ENCODE measurements around the gene PATJ. TPM values are rescaled to one million over a fixed set of nuclear protein-coding genes. Genes with fewer than 3 reads are reported as not detected.

Gene PATJ
- total RNA-seq, 2 donors from 2014 or later, result 42.7 to 67.5 TPM

DNA sequence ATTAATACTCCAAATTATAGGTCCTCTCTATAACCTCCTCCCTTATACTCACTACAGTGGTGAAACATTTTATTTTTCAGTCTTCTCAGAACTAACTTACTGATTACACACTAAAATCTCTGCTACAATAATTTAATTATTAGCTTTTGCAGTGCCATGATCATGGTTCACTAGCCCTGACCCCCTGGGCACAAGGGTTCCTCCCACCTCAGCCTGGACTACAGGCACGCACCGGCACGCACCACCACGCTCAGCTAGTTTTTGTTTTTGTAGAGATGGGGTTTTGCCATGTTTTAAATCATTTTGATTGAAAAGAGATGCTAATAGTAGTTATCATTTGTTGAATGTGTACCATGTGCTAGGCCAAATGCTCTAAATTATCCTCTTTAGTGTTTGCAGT, 6.3 kb downstream of the PATJ start:
- Histone ChIP-seq H3K4me3 (no peak overlapping the region), H3K4me1 (replicated peaks) (no peaks in the 10 kb centered on the region), H3K9me3 (no peaks in the 10 kb centered on the region), H3K27ac (no peak overlapping the region), H3K27me3 (replicated peaks; ENCODE audit: insufficient read depth) (no peaks in the 10 kb centered on the region), H3K36me3 (no peaks in the 10 kb centered on the region)
- intact Hi-C loops (cut with DNase I), result no loop called here
- 99% methylated on average over 4 of the region's 4 CpGs for WGBS
- TF ChIP-seq POLR2AphosphoS5 (IDR thresholded peaks at IDR 0.05) (no peak), POLR2A (IDR thresholded peaks at IDR 0.05) (no peak)
- TF ChIP-seq, protein P1, sequence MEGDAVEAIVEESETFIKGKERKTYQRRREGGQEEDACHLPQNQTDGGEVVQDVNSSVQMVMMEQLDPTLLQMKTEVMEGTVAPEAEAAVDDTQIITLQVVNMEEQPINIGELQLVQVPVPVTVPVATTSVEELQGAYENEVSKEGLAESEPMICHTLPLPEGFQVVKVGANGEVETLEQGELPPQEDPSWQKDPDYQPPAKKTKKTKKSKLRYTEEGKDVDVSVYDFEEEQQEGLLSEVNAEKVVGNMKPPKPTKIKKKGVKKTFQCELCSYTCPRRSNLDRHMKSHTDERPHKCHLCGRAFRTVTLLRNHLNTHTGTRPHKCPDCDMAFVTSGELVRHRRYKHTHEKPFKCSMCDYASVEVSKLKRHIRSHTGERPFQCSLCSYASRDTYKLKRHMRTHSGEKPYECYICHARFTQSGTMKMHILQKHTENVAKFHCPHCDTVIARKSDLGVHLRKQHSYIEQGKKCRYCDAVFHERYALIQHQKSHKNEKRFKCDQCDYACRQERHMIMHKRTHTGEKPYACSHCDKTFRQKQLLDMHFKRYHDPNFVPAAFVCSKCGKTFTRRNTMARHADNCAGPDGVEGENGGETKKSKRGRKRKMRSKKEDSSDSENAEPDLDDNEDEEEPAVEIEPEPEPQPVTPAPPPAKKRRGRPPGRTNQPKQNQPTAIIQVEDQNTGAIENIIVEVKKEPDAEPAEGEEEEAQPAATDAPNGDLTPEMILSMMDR (IDR thresholded peaks at IDR 0.05), result no peak
- DNase-seq (ENCODE audit: low spot score), result no peak

DNA sequence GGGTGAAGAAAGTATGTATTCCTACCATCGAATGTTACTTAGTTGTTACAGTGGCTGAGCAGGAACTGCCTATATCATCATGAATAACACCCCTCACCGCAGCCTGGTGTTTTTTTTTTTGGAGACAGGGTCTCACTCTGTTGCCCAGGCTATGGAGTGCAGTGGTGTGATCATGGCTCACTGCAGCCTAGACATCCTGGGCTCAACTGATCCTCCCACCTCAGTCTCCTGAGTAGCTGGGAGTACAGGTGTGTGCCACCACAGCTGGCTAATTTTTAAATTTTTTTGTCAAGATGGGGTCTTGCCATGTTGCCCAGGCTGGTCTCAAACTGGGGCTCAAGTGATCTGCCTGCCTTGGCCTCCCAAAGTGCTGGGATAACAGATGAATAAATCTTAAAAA, 7.3 kb downstream of the PATJ start:
- DNase-seq (ENCODE audit: low spot score), result no peak
- Histone ChIP-seq H3K4me3 (no peak overlapping the region), H3K27ac (no peak overlapping the region), H3K9me3 (no peaks in the 10 kb centered on the region), H3K36me3 (no peaks in the 10 kb centered on the region), H3K27me3 (replicated peaks; ENCODE audit: insufficient read depth) (no peaks in the 10 kb centered on the region), H3K4me1 (replicated peaks) (no peaks in the 10 kb centered on the region)
- intact Hi-C loops (cut with DNase I), result no loop called here
- TF ChIP-seq, protein P1 (IDR thresholded peaks at IDR 0.05), result no peak
- TF ChIP-seq POLR2A (IDR thresholded peaks at IDR 0.05) (no peak), POLR2AphosphoS5 (IDR thresholded peaks at IDR 0.05) (no peak)
- WGBS, result 98% methylated on average over 2 of the region's 2 CpGs

DNA sequence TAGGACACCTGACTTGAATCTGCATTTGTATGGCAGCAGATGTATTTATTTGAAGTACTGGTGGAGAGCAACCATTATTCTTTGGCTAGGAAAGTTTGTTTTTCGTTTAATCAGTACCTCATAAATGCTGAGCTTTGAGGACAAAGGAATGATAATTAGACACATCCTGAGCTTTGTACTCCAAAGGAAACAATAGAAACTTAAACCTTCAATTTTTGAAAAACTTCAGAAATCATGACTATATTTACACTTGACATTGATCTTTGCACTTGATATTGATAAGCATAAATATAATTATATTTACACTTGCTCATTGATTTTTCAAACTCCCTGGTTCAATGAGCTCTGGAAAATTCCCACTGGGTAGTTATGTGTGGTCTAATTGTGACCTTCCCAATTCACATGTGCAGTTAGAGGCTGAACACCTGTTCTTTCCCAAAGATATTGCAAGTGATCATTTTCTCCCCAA, 10.7 kb downstream of the PATJ start:
- no peak overlapping the region for H3K4me3 ChIP-seq
- intact Hi-C loops (cut with DNase I), result no loop called here
- WGBS, result 13% methylated on average over 1 of the region's 1 CpG
- no peaks in the 10 kb centered on the region for H3K36me3 ChIP-seq
- H3K4me1 ChIP-seq (replicated peaks), result no peaks in the 10 kb centered on the region
- no peaks in the 10 kb centered on the region for H3K9me3 ChIP-seq
- no peak for TF ChIP-seq POLR2AphosphoS5 (IDR thresholded peaks at IDR 0.05)
- TF ChIP-seq, protein P1 (IDR thresholded peaks at IDR 0.05), result no peak
- no peak for TF ChIP-seq POLR2A (IDR thresholded peaks at IDR 0.05)
- no peak for DNase-seq (ENCODE audit: low spot score)
- H3K27ac ChIP-seq, result no peak overlapping the region
- no peaks in the 10 kb centered on the region for H3K27me3 ChIP-seq (replicated peaks; ENCODE audit: insufficient read depth)

DNA sequence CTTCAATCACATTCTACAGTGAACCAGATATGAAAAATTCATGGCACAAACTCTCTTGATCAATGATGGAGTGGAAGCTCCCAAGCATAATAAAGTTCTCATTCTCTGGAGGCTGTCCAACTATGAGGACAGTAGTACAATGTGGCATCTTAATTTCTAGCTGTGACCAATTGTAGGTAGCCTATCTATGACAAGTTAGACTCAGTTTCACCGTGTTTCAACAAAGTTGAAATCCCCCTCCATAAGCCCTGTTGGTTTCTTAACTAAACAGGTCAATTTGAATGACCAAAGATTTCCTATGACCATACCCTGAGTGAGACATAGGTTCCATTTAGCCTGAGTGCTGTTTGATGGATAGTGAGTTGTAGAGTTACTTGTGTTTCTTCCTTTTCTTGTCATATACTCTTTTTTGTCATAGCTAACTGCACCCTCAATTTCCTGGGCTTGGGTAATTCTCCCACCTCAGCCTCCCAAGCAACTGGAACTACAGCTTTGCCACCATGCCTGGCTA, 11.8 kb downstream of the PATJ start:
- Histone ChIP-seq H3K27ac (no peak overlapping the region), H3K27me3 (replicated peaks; ENCODE audit: insufficient read depth) (no peaks in the 10 kb centered on the region), H3K9me3 (no peaks in the 10 kb centered on the region), H3K36me3 (no peaks in the 10 kb centered on the region), H3K4me1 (replicated peaks) (no peaks in the 10 kb centered on the region), H3K4me3 (no peak overlapping the region)
- intact Hi-C loops (cut with DNase I), result no loop called here
- no peak for DNase-seq (ENCODE audit: low spot score)
- TF ChIP-seq POLR2AphosphoS5 (IDR thresholded peaks at IDR 0.05) (no peak), POLR2A (IDR thresholded peaks at IDR 0.05) (no peak)
- TF ChIP-seq, protein P1 (IDR thresholded peaks at IDR 0.05), result no peak
- WGBS, result 93% methylated on average over 1 of the region's 1 CpG

DNA sequence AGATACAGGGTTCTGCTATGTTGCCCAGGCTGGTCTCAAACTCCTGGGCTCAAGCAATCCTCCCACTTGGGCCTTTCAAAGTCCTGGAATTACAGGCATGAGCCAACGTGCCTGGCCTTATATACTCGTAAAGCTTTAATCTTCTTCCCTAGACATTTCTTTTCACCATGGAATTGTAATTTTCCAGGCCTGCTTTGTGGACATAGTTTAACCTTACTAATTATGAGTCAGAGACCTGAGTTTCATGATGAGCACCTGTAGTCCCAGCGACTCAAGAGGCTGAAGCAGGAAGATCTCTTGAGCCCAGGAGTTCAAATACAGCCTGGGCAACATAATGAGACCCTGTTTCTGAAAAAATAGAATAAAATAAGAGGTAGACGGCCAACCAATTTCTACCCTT, 12.3 kb downstream of the PATJ start:
- H3K27me3 ChIP-seq (replicated peaks; ENCODE audit: insufficient read depth), result no peaks in the 10 kb centered on the region
- H3K36me3 ChIP-seq, result no peaks in the 10 kb centered on the region
- DNase-seq (ENCODE audit: low spot score), result no peak

More for the DNA sequence above, 12.3 kb downstream of the PATJ start:
- intact Hi-C loops (cut with DNase I), result no loop called here
- no peaks in the 10 kb centered on the region for H3K4me1 ChIP-seq (replicated peaks)
- WGBS, result 55% methylated on average over 4 of the region's 4 CpGs
- H3K9me3 ChIP-seq, result no peaks in the 10 kb centered on the region
- no peak overlapping the region for H3K4me3 ChIP-seq
- TF ChIP-seq, protein P1 (IDR thresholded peaks at IDR 0.05), result no peak
- TF ChIP-seq POLR2AphosphoS5 (IDR thresholded peaks at IDR 0.05), result no peak
- no peak for TF ChIP-seq POLR2A (IDR thresholded peaks at IDR 0.05)
- H3K27ac ChIP-seq, result no peak overlapping the region
